KG1 (cell line): ENCODE measurements around the gene TEX35.

ENCODE experiments used
- DNase-seq: peaks from one replicate; lab custom pipeline; 2025; lab: John Stamatoyannopoulos, UW

TEX35 gene

GRCh38 chr1:178512566-178513277, at the start of gene TEX35:
Gene TEX35, plus strand, starts transcription at chr1:178513109. Its CDS starts 80 bp downstream, at chr1:178513189.
- no peak for DNase-seq

- no peak for DNase-seq
Observed at GRCh38 chr1:178464141-178464540, 48.8 kb upstream of the TEX35 start.

- no peak for DNase-seq
Observed at GRCh38 chr1:178464566-178464965, 48.3 kb upstream of the TEX35 start.

- DNase-seq = no peak
Observed at GRCh38 chr1:178465011-178465410, 47.9 kb upstream of the TEX35 start.

- DNase-seq = no peak
Observed at GRCh38 chr1:178467837-178468236, 45.1 kb upstream of the TEX35 start.

GRCh38 chr1:178470411-178470960, 42.4 kb upstream of the TEX35 start:
- no peak for DNase-seq

- DNase-seq = no peak
Observed at GRCh38 chr1:178472531-178472930, 40.4 kb upstream of the TEX35 start.

- DNase-seq = no peak
Observed at GRCh38 chr1:178477373-178477772, 35.5 kb upstream of the TEX35 start.

- no peak for DNase-seq
Observed at GRCh38 chr1:178477841-178478240, 35.1 kb upstream of the TEX35 start.

GRCh38 chr1:178483251-178483957, 29.5 kb upstream of the TEX35 start:
- DNase-seq = no peak

GRCh38 chr1:178484698-178485225, 28.1 kb upstream of the TEX35 start:
- no peak for DNase-seq

GRCh38 chr1:178485541-178485981, 27.3 kb upstream of the TEX35 start:
- DNase-seq = no peak

- no peak for DNase-seq
Observed at GRCh38 chr1:178486100-178487069, 26.5 kb upstream of the TEX35 start.

- no peak for DNase-seq
Observed at GRCh38 chr1:178487070-178487615, 25.8 kb upstream of the TEX35 start.

- DNase-seq = no peak
Observed at GRCh38 chr1:178488393-178488792, 24.5 kb upstream of the TEX35 start.

GRCh38 chr1:178489399-178489798, 23.5 kb upstream of the TEX35 start:
- no peak for DNase-seq

GRCh38 chr1:178490136-178490535, 22.8 kb upstream of the TEX35 start:
- no peak for DNase-seq

- DNase-seq = no peak
Observed at GRCh38 chr1:178490967-178491366, 21.9 kb upstream of the TEX35 start.

GRCh38 chr1:178491721-178492120, 21.2 kb upstream of the TEX35 start:
- DNase-seq = no peak

- no peak for DNase-seq
Observed at GRCh38 chr1:178492341-178492740, 20.6 kb upstream of the TEX35 start.

GRCh38 chr1:178493301-178493741, 19.6 kb upstream of the TEX35 start:
- no peak for DNase-seq
